Subcutaneous adipose tissue (tissue), 4 donors: ENCODE results near the gene CYP46A1. TPM values are rescaled to one million over a fixed set of nuclear protein-coding genes. Genes with fewer than 3 reads are reported as not detected.

ENCODE experiments used
- total RNA-seq, 4 donors: library from RNA; depleted of rRNA; stranded (reverse); fragments of >200 nt; gene quantifications; one replicate each; pipeline ENCODE4 v1.1.0, GENCODE V29; 2016
- TF ChIP-seq, protein P1 (sequence below): fragments of 450-650 bp; IDR thresholded peaks from one replicate; pipeline ENCODE4 v1.5.1; 2016; ENCODE audit warnings: low read depth, mild to moderate bottlenecking, control low read depth, antibody characterized with exemption, moderate library complexity

Gene CYP46A1
- total RNA-seq, 4 donors from 2014 or later, result 0.82 to 2.1 (median 1.1) TPM

DNA sequence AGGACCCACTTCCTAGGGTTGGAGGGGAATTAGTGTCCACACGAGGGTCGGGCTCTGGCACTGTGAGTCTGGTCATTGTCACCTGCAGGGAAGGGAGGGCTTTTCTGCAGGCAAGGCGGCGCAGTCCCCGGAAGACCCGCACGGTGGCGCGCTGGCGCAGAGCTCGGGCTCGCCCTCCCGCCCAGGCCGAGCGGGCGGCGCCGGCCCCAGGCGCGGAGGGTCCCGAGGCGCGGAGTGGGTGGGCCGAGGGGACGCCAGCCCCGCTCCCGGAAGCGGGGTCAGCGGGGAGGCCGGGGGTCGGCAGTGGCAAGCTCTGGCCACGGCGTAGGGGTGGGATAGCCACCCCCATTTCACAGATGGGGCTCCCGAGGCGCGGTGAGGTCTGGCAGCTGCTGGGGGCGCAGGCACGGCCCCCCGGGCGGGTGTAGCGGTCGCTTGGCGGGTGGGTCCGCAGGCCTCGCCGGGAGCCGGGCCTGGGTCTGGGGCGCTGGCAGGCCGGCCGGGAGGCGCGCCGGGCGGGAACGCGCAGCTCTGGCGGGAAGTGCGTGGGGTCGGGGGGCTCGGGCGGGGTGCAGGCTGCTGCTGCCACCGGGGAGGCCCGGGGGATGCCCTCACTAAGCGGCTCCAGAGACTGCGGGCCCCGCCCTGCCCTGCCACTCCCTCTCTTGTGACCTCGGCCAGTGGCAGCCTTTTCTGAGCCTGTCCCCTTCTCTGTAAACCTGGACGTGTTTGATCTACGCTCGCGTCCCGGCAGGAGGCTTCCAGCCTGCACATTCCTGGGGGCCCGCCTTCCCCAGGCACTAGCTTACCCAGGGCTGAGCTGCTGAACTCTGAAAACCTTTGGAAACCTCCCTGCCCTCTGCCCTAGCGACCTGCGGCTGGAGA, 46.1 kb downstream of the CYP46A1 start:
- TF ChIP-seq, protein P1, sequence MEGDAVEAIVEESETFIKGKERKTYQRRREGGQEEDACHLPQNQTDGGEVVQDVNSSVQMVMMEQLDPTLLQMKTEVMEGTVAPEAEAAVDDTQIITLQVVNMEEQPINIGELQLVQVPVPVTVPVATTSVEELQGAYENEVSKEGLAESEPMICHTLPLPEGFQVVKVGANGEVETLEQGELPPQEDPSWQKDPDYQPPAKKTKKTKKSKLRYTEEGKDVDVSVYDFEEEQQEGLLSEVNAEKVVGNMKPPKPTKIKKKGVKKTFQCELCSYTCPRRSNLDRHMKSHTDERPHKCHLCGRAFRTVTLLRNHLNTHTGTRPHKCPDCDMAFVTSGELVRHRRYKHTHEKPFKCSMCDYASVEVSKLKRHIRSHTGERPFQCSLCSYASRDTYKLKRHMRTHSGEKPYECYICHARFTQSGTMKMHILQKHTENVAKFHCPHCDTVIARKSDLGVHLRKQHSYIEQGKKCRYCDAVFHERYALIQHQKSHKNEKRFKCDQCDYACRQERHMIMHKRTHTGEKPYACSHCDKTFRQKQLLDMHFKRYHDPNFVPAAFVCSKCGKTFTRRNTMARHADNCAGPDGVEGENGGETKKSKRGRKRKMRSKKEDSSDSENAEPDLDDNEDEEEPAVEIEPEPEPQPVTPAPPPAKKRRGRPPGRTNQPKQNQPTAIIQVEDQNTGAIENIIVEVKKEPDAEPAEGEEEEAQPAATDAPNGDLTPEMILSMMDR, result no peak

DNA sequence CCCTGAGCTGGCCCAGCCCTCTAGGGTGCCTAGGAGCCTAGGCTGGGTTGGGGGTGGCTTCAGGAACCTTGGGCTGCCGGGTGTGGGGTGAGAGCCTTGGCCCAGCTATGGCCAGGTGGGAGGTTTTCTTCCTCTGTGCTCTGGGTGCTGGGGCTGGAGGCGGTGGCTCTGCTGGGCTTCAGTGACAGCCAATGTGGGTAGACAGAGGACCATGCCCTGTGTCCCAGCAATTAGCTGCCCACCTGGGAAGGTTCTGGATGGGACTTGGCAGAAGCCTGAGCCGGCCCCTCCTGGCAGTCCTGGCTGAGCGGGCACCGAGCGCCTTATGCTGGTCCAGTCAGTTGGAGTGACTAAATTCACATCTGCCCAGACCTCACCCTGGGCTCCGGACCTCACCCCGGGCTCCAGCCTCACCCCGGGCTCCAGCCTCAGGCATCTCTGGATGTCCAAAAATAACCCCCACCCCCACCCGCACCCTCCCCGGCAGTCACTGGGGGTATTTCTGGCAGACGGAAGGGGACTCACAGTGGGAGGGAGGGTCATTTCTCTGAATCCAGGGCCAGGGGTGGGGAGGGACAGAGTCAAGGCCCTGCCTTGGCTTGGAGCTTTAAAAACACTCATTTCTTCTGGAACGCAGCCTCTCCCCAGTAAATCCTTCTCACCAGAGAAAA, 46.9 kb downstream of the CYP46A1 start:
- TF ChIP-seq, protein P1, result no peak

DNA sequence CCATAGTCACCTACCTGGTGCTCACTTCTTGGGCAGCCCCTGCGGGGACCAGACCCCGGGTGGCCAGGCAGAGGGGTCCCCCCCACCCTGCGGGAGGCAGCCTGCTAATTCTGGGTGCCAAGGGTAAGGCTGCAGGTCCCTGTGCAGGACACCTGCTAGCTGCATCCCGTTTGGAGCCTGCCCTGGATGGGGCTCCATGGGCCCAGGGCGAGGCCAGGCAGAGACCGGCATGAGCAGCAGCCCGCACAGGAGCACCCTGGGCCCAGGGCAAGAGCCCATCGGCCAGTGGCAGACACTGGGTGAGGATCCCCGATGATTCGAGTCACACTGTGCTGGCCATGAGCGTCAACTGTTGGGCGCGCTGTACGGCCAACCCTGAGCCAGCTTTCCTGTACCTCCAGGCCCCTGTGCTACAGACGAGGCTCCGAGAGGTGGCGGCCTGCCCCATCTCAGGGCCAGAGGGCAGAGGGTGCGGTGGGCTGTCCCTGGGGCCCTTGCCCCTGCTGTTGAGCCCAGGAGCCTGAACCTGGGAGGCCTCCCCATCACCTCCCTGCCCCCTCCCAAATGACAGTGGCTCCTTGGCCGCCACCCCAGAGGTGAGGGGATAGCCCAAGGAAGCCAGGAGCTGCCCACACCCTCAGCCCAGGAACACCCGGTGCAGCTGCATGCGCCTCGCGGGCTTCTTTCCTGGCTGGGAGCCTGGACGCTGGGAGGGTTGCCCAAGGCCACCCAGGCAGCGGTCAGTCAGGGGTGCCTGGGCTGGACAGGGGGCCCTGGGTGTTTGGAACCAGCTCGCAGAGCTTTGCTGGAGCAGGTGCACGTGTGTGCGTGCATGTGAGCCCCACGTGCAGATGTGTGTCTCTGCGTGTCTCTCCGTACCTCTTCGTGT, 47.7 kb downstream of the CYP46A1 start:
- TF ChIP-seq, protein P1, result no peak

DNA sequence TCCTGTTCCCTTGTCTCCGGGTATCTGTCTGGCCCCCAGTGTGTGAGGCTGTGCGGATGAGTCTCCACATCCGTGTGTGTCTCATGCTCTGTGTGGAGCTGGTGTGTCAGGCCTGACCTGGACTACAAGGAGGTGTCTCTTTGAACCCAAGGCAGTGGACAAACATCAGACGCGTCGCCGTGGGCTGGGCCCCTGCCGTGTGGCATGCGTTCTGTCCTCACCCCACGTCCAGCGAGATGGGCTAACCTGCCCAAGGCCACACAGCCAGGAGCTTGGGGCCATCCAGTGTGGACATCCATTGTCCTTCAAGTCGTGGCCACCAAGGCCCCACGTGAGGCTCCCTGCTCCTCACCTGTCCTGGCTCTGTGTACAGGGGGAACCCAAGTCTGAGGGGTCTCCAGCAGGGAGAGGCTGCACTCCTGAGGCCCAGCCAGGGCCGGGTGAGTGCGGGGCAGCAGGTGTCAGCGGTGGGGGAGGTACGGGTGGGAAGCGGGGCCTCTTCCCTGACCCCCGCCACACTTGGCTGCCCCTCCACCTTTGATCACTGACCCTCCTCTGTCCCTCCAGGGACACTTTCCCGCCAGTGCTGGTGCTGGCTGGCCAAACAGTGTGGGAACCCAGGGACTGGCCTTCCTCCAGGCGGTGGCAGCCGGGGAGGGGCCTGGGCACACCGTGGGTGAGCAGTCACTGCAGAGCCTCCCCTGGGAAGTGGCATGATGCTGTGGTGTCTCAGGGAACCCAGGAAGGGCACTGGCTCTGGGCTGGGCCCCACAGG, 48.5 kb downstream of the CYP46A1 start:
- TF ChIP-seq, protein P1, result no peak

DNA sequence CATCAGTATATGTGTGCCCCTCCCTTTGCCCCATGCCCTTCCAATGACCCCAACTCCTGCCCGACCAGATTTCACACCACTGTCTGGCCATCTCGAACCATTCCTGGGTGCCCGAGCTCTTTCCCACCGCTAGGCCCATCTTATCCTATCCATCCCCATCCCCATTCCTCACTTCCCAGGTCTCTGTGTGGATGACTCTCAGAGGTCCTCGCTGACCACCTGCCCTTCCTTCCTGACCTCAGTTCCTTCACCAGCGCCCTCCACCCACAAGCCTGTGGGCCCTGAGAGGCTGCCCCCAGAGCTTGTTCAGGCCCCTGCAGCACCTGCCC, 49.1 kb downstream of the CYP46A1 start:
- TF ChIP-seq, protein P1, result no peak

DNA sequence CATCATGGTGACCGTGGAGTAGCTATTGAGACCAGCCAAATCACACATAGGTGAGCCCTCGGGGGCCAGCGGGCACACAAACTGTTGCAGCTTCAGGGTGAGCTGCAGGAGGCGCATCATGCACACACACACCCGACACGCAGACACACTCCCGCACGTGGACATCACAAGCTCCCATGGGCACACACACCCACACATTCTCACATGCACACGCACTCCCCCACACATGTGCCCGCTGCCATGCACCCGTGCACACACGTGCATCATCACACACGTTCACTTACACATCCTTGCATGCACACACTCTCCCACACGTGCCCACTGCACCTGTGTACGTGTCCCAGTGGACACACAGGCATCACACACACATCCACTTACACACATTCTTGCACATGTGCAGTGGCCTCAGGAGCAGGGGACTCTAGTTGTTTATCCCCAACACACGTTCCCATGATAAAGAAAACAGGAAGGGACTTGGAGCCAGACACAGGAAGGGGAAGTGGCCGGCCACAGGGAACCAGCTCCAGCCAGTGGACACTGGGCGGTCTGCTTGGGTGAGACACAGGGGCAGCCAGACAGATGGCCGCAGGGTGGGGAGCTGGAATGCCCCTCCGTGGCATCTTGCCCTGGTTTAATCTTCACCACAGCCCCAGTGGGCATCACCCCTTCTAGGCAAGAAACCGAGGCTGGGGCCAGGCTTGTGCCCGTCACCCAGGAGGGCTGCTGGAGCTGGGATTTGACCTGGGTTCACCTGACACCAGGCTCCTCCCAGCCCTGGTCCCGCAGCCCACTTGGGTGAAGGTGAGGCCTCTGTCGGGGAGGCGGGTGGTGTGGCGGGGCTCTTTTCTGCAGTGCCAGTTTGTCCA, 49.7 kb downstream of the CYP46A1 start:
- TF ChIP-seq, protein P1, result no peak
